HG03159 (cell line): Measurements from ENCODE around the gene TBC1D8.
"Not testable (repeated sequence)": the region's sequence is repeated elsewhere in the genome, so short reads cannot be mapped to it uniquely, and the experiment has no call there.

Source experiments
- ATAC-seq: cut with Tn5 transposase; IDR thresholded peaks from one replicate; pipeline ENCODE4 v1.9.1; 2021; ENCODE audit warnings: mild to moderate bottlenecking, moderate library complexity; ENCODE audit not compliant: unreplicated experiment

The TBC1D8 gene

DNA sequence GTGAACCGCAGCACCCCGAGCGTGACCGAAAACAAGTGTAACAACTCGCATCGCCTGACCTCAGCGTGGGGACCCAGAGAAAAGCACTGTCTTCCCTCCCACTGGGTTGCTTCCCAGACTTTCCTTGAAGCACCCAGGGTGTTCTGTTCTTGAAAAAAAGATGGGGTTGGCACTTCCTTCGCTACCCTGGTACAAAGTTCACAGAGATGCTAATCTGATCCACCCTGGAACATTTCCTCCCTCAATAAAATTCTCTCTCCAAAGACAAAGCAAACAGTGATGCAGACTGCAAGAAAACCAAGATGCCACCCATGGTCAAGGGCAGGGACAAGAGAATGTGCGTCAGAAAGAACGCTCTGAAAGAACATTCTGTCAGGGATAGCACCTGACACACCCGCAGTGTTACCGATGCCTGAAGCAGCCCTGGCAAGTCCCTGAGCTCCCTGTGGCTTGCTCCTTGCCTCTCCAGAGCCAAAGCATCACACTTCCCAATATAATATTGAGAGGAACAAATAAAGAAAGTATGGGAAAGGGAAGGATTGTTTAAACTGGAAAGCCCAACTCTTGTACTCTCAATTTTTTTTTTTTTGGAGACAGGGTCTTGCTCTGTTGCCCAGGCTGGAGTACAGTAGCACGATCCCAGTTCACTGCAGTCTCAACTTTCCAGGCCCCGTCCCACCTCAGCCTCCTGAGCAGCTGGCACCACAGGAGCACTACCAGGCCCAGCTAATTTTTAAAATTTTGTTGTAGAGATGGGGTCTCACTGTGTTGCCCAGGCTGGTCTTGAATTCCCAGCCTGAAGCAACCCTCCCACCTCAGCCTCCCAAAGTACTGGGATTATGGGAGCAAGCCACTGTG is 70.7 kb downstream of the TBC1D8 start:
- no peak for ATAC-seq

GRCh38 chr2:101076581-101076980 is 74.6 kb downstream of the TBC1D8 start:
- no peak for ATAC-seq

DNA sequence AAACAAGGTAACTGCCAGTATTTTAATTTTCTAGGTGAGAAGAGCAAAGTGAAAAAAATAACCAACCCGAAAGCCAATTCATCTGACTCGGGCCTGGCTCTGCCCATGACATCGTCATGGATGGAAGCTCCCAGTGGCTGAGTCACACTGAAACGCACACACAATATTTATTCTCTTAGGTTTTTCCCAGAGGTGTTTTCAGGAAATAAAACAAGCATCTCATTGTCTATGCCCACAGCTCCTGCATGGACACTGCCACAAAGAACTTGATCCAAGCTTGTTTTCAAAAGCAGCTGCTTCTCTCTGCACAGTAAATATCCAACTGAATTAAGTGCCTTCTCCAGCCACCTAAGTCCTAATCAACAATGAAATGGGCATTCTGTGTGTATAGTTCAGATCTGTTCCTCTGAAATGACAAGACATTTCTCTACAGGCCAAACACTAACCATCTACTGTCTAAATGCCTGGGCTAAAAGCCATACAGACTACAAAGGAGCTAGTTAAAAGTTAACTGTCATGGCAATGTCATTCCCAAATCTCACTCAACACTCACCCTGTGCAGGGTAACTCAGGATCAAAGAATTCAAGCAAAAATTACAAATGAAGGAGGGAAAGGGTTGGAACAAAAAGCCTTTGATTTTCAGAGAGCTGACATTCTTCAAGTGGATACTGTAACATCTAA is 86.2 kb downstream of the TBC1D8 start:
- no peak for ATAC-seq

DNA sequence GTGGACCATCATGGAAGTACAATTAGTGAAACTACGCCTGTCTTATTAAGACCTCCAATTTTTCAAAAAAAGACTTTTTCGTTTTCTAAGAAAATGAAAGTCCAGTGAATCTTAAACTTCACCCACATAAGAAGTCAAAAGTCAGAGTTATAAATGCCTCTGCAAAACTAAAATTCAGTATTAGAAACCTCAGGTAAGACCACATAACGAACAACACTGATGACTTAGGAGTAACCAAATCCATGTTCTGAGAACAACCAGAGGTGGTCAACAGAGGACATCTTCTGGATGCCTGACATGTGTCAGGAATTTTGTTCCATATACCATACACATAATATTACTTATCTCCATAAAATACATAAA is 86.7 kb downstream of the TBC1D8 start:
- ATAC-seq = no peak

- no peak for ATAC-seq
Observed at GRCh38 chr2:101064125-101064502, 87.1 kb downstream of the TBC1D8 start.

DNA sequence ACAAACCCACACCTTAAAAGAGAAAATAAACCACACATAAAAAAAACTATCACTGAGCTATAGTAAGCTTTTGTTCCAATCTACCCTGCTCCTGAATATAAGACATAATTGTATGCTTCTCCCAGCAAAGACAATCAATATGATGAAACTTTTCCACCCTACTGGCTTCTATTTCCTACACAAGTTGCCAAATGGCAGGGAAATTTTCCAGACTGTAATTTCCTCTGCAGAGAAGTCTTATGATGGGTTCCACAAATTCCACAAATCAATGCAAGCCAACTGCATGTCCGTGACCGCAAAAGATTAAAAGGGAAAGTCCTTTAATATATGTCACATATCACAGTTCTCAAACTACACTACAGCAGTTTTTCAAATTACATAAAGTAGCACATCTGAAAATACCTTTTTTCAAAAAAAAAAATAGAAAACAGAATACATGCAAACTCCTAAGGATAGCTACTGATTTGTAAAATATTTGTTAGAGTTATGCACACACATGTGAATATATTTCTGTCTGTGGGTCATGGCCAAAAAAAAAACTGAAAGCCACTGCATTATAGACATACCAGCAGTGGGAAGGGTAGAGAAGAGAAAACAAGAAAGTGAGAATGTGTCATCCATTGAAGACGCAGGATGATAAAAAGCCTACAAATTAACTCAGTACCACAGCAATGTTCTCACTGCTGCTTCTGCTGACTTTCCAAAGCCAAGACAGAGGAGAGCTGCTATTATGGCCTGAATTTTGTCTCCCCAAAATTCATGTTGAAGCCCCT is 87.6 kb downstream of the TBC1D8 start:
- ATAC-seq = no peak

- no peak for ATAC-seq
Observed at GRCh38 chr2:101058386-101058785, 92.8 kb downstream of the TBC1D8 start.

GRCh38 chr2:101057051-101057933 is 93.9 kb downstream of the TBC1D8 start:
- no peak for ATAC-seq

GRCh38 chr2:101053117-101053516 is 98.1 kb downstream of the TBC1D8 start:
- no peak for ATAC-seq

DNA sequence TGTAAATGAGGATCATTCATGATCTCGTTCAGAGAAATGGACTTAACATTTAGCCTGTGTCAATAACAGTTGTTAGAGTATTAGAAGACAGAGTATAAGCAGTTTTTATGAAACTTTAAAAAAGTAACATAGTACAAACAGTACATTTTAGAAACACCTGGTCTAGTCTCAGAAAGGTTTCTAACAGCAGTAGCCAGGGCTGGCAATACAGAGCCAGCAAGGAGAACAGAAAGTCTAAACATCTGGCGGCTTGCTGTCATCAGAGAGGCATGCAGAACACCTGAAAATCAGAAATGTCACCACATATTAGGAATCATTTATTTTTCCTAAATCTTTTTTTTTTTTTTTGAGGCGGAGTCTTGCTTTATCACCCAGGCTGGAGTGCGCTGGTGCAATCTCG is 99.0 kb downstream of the TBC1D8 start:
- no peak for ATAC-seq

GRCh38 chr2:101050886-101051285 is 100.3 kb downstream of the TBC1D8 start:
- not testable (repeated sequence) for ATAC-seq

- no peak for ATAC-seq
Observed at GRCh38 chr2:101048756-101049155, 102.4 kb downstream of the TBC1D8 start.

DNA sequence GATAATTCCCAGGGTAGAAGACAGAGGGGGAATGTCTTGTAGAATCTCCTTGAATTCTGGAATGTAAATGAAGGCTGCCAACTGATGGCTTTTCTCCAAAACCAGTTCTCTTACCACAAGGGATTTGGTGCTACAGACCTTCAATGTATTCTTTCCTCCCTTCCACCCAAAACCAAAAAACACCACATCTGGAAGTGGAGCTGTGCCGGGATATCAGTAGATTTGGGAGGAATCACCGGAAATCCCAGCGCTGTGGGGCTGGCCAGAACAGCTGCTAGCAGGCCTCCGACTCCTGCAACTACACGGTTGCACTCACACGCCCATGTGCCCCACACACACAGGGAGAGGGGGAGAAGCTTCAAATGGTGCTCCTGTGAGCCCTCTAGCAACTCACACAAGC is 103.4 kb downstream of the TBC1D8 start:
- ATAC-seq = no peak

DNA sequence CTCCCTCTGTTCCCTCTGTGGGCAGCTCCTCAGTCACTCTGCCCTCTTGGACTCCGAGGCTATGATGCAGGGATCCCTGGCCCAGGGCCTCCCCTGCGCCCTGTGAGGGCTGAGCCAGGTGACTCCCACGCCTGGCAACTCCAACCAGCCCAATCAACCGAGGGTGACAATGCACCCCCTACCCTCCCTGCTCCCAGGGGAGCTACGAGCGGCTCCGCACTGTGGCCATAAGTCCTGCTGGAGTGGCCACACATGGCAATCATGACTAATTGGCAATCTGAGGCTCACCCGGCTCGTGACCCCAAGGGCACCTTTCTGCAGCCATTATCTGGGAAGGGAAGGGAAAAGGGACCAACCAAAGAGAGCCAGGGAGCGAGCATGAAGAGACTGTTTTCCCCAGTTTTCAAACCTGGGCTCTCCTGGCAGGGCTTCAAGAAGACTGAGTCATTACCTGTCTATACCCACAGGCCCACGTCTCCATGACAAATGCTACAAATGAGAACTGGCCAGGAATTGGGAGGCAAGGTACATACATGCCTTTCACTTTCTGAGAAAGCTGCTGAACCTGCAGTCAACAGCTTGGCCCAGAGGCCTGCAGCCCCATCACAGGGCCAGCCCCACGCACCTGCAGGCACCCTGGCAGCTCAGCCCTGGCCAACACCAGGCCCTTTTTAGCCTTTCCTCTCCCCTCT is 104.0 kb downstream of the TBC1D8 start:
- no peak for ATAC-seq

- ATAC-seq = no peak
Observed at GRCh38 chr2:101045330-101045729, 105.9 kb downstream of the TBC1D8 start.

DNA sequence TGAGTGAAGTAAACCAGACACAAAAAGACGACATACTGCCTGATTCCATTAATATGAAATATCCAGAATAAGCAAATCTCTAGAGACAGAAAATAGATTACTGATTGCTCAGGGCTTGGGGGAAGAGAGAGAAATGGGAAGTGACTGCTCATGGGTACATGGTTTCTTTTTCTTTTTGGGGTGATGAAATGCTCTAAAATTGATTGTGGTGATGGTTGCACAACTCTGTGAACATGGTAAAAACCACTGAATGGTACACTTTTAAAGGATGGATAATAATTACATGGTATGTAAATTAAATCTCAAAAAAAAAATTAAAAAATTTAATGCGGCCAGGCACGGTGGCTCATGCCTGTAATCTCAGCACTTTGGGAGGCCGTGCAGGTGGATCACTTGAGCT is 109.8 kb downstream of the TBC1D8 start:
- no peak for ATAC-seq

GRCh38 chr2:101040761-101041160 is 110.4 kb downstream of the TBC1D8 start:
- ATAC-seq = no peak

DNA sequence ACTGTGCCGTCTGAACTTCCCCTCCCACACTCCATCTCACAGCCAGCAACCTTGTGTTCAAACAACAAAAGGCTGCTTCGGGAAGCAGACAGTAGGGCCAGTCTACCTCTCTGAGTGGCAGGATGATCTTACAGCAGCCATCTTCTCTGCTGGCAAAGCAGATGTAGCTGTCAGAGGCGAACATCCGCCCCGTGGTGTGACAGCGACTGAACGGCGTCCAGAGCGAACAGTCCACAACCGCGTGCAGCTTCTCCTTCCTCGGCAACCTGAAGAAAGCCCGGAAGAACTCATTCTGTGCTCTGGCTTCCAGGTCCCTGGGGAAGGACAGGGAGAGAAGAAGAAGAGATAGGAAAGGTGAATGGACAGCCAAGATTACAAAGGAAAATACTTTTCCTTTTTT is 111.1 kb downstream of the TBC1D8 start:
- ATAC-seq = no peak

GRCh38 chr2:101038455-101039255 is 112.5 kb downstream of the TBC1D8 start:
- no peak for ATAC-seq
